Ovary (tissue), 3 donors: ENCODE data around the gene CALHM3.

Source experiments
- CTCF ChIP-seq, 3 donors: fragments of 450-650 bp in 2 of 3; fragments of 200-600 bp in 1 of 3; IDR thresholded peaks; one replicate each; pipeline versions ENCODE4 v1.5.1 to v1.8.0; 2016 to 2022; ENCODE audit warnings: antibody characterized with exemption in 3 of 3, mild to moderate bottlenecking in 1 of 3
- EP300 ChIP-seq: sonication (generic); formaldehyde crosslinking; IDR thresholded peaks from one replicate; pipeline ENCODE4 v1.6.1; 2017; ENCODE audit warnings: antibody characterized with exemption
- POLR2A ChIP-seq: fragments of 450-650 bp; IDR thresholded peaks from one replicate; pipeline ENCODE4 v1.6.1; 2017; ENCODE audit warnings: antibody characterized with exemption, mild to moderate bottlenecking, moderate library complexity
- donor health status: DM: no; HTN: no; CAD: no.

- no peak for TF ChIP-seq CTCF (IDR thresholded peaks at IDR 0.05)
- no peak for TF ChIP-seq POLR2A
- TF ChIP-seq EP300, result no peak
Measured at GRCh38 chr10:103445366-103445765, 33.7 kb downstream of the CALHM3 start.
